K562 (cell line): Measurements from ENCODE around the gene GLYAT. TPM values are rescaled to one million over a fixed set of nuclear protein-coding genes. Genes with fewer than 3 reads are reported as not detected.

Source experiments
- ELF1 ChIP-seq: fragments of 200-800 bp; sonication (Bioruptor generic); IDR thresholded peaks from 2 replicates; pipeline ENCODE4 v1.6.1; 2016; ENCODE audit warnings: missing genetic modification characterization, missing compliant biosample characterization
- FOXP1 ChIP-seq: sonication (generic); formaldehyde crosslinking; IDR thresholded peaks from 2 replicates; pipeline ENCODE4 v1.8.0; 2022; ENCODE audit warnings: mild to moderate bottlenecking, missing genetic modification reagents
- HDAC1 ChIP-seq, 2 experiments: fragments of 450-650 bp; IDR thresholded peaks; 2 replicates each; pipeline ENCODE4 v1.6.1; 2016 to 2017; ENCODE audit warnings: inconsistent platforms in 1 of 2, mild to moderate bottlenecking in 1 of 2, moderate library complexity in 1 of 2
- HES1 ChIP-seq: fragments of 450-650 bp; IDR thresholded peaks from 2 replicates; pipeline ENCODE4 v1.6.1; 2016; ENCODE audit warnings: low read depth, mild to moderate bottlenecking, moderate library complexity
- MXI1 ChIP-seq: IDR thresholded peaks from 2 replicates; pipeline ENCODE4 v1.6.1; 2011; ENCODE audit warnings: low read depth, mild to moderate bottlenecking, improper control_type of control experiment, low read length
- NFYB ChIP-seq: IDR thresholded peaks from 2 replicates; pipeline ENCODE4 v1.6.1; 2011; ENCODE audit warnings: mild to moderate bottlenecking, moderate library complexity; ENCODE audit not compliant: insufficient read length; ENCODE audit errors: extremely low read depth
- RBM22 ChIP-seq: fragments of 200-400 bp; formaldehyde crosslinking; IDR thresholded peaks from 2 replicates; pipeline ENCODE4 v1.6.1; 2018; ENCODE audit warnings: low read length, low read depth; ENCODE audit not compliant: poor library complexity, severe bottlenecking
- RNF2 ChIP-seq: sonication (generic); IDR thresholded peaks from 2 replicates; pipeline ENCODE4 v1.6.1; 2016
- SNAPC5 ChIP-seq: fragments of 250-450 bp; sonication (Bioruptor Pico); IDR thresholded peaks from 2 replicates; pipeline ENCODE4 v1.8.0; 2021; ENCODE audit warnings: moderate library complexity, mild to moderate bottlenecking, inconsistent platforms
- TCF15 ChIP-seq: fragments of 250-450 bp; sonication (Bioruptor Pico); IDR thresholded peaks from 2 replicates; pipeline ENCODE4 v1.8.0; 2022; ENCODE audit warnings: moderate library complexity, mild to moderate bottlenecking, inconsistent platforms
- YY1 ChIP-seq, 3 experiments: IDR thresholded peaks; 2 replicates each; pipeline ENCODE4 v1.6.1; 2011; ENCODE audit warnings: low read length in 2 of 3, mild to moderate bottlenecking in 2 of 3, moderate library complexity in 2 of 3, borderline replicate concordance in 1 of 3, control low read depth in 1 of 3, low read depth in 1 of 3; ENCODE audit not compliant: insufficient read depth in 3 of 3, insufficient replicate concordance in 2 of 3, control insufficient read depth in 1 of 3, insufficient read length in 1 of 3; ENCODE audit errors: extremely low read depth in 1 of 3
- ZBTB2 ChIP-seq: fragments of 450-650 bp; IDR thresholded peaks from 2 replicates; pipeline ENCODE4 v1.6.1; 2016; ENCODE audit warnings: antibody characterized with exemption
- ZBTB40 ChIP-seq, 2 experiments: fragments of 450-650 bp in 1 of 2; sonication (generic) in 1 of 2; formaldehyde crosslinking in 1 of 2; IDR thresholded peaks; 2 replicates each; pipeline versions ENCODE4 v1.7.1 to v1.9.0; 2016 to 2022; ENCODE audit warnings: inconsistent platforms in 1 of 2, mild to moderate bottlenecking in 1 of 2, missing genetic modification reagents in 1 of 2
- ZBTB9 ChIP-seq: fragments of 450-650 bp; formaldehyde crosslinking; IDR thresholded peaks from 2 replicates; pipeline ENCODE4 v1.4.0; 2020; ENCODE audit warnings: mild to moderate bottlenecking, moderate library complexity
- polyA plus RNA-seq, 8 experiments: library from polyadenylated mRNA; depleted of rRNA in 4 of 8; stranded (reverse) in 5 of 8; unstranded in 3 of 8; fragments of >200 nt; fragmentation: Nextera tagmentation in 2 of 8; fragmentation: Illumina TruSeq in 1 of 8; extraction: Ambion mirVana in 2 of 8; extraction: Trizol in 1 of 8; gene quantifications; 2 replicates each; pipeline versions ENCODE4 v1.2.1 to v1.2.3, GENCODE V29; 2011 to 2014; ENCODE audit warnings: inconsistent platforms in 1 of 8, missing spikeins in 1 of 8
- total RNA-seq, 7 experiments: library from RNA; depleted of rRNA in 6 of 7; stranded (reverse); fragments of >200 nt in 6 of 7; fragmentation: Illumina TruSeq in 2 of 7; extraction: Trizol in 2 of 7; gene quantifications; 2 replicates each; pipeline versions ENCODE4 v1.2.1 to v1.2.3, GENCODE V29; 2011 to 2021; ENCODE audit warnings: low replicate concordance in 1 of 7

GLYAT gene
- total and polyA plus RNA-seq, 9 of the 15 experiments (the other 6 are each of a cell fraction or from before 2014, with no cell fraction given) = not detected

GRCh38 chr11:58769308-58769707, 37.6 kb upstream of the GLYAT start (continued):
- TF ChIP-seq MXI1 (no peak), ZBTB9 (CRISPR knock-in tag) (no peak), NFYB (no peak), RNF2 (no peak), TCF15 (no peak), HDAC1 (IDR thresholded peaks at IDR 0.05) (0 out of 4 replicates have a peak, but pooled peaks of 1 of the 2 experiments have one; percentile 19), FOXP1 (CRISPR knock-in tag) (no peak), ZBTB40 (IDR thresholded peaks at IDR 0.05) (no peak), ZBTB40 (CRISPR knock-in tag; IDR thresholded peaks at IDR 0.05) (no peak), HES1 (no peak), SNAPC5 (CRISPR knock-in tag) (no peak), RBM22 (no peak), ELF1 (tag) (no peak), YY1 (IDR thresholded peaks at IDR 0.05; ENCODE audit: borderline replicate concordance in 1 of 3, control insufficient read depth in 1 of 3, extremely low read depth in 1 of 3, insufficient read depth in 3 of 3, insufficient read length in 1 of 3, insufficient replicate concordance in 2 of 3, low read depth in 1 of 3, low read length in 2 of 3) (no peak), ZBTB2 (no peak)
